ENCODE results near the gene ZNF341. TPM values are rescaled to one million over a fixed set of nuclear protein-coding genes. Genes with fewer than 3 reads are reported as not detected.

ZNF341 gene
- total RNA-seq, 4 donors from 2014 or later, result 1.7 to 4.4 (median 2.9) TPM

GRCh38 chr20:33841436-33841799 is 109.6 kb downstream of the ZNF341 start:
- H3K4me3 ChIP-seq, result no peak overlapping the region
- no peaks in the 10 kb centered on the region for H3K36me3 ChIP-seq
- no peak for ATAC-seq
- H3K4me1 ChIP-seq, result peaks cover 0 to 98% (median 32%) of the 10 kb centered on the region in 3 donors
- H3K27me3 ChIP-seq, result no peaks in the 10 kb centered on the region
- H3K9me3 ChIP-seq, result no peaks in the 10 kb centered on the region
- WGBS, 2 donors (ENCODE audit: low coverage in 1 of 2), result 39 to 100% methylated on average over 1 to 4 of the region's 4 CpGs
- TF ChIP-seq POLR2A (IDR thresholded peaks at IDR 0.05) (no peak), CTCF (IDR thresholded peaks at IDR 0.05) (no peak), POLR2AphosphoS5 (IDR thresholded peaks at IDR 0.05) (no peak), EP300 (IDR thresholded peaks at IDR 0.05) (no peak)
- H3K27ac ChIP-seq, result no peak overlapping the region

Other genes with a start within 250 kb of the ZNF341 start
- 10 to 100 TPM; 11.1 to 17.4 (median 14.2) TPM for gene CBFA2T2, start 241.9 kb upstream of the ZNF341 start, total RNA-seq
- not detected for gene C20orf144, start 69.7 kb upstream of the ZNF341 start, total RNA-seq
- 1 to 10 TPM in 3 of 4 donors, under 1 TPM in 1; 0.54 to 2.7 (median 2.1) TPM for gene ACTL10, start 65.1 kb upstream of the ZNF341 start, total RNA-seq
- gene NECAB3, start 57.6 kb upstream of the ZNF341 start, total RNA-seq, result 10 to 100 TPM; 30.6 to 71.9 (median 52.9) TPM
- 1 to 10 TPM in 3 of 4 donors, under 1 TPM in 1; 0.57 to 4.4 (median 1.5) TPM for gene E2F1, start 45.6 kb upstream of the ZNF341 start, total RNA-seq
- gene PXMP4, start 11.7 kb upstream of the ZNF341 start, total RNA-seq, result 1 to 10 TPM; 4.4 to 8.9 (median 6.8) TPM
- 100 to 1,000 TPM in 3 of 4 donors, 10 to 100 TPM in 1; 93.4 to 118 (median 112) TPM for gene CHMP4B, start 79.4 kb downstream of the ZNF341 start, total RNA-seq